ENCODE results near the gene UBL4A. TPM values are rescaled to one million over a fixed set of nuclear protein-coding genes. Genes with fewer than 3 reads are reported as not detected.

The UBL4A gene
- total and polyA plus RNA-seq, 3 experiments from 2014 or later: 55.3 to 64.3 (median 58.9) TPM

DNA sequence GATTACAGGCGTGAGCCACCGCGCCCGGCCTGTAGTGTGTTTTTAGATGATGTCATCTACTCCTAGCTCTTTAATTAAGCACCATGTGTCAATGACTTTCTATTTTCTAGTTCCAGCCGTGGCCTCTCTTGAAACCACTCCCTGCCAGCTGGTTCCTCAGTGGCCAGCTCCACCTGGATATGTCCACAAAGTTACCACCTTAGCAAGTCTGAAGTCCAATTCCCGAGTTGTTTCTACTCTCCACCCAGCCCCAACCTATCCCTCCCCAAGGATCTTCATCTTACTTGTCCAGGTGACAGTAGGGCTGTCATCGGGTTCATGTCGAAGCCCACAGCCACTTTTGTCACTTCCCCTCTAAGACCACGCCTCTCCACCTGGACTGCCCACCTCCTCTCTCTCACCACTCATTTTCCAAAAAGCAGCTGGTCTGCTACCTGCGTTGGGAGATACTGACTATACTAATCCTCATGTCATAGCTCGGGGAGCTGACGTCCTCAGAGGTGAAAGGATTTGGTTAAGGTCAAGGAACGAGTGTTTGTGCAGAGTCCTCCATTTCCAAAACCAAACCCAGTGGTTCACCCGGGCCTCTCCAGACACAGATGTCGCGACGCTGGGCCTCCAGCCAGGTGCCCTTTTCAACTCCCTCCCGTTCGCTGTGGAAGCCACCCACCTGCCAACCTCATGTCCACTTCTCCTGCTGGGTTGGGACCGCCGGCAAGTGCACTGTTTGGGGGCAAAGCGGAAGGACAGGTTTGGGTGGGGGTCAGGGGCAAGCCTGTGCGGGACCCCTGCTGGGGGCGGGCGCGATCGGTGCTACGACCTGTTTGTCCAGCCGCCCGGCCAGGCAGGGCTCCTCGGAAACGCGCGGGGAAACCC, 28.9 kb upstream of the UBL4A start:
- H3K27ac ChIP-seq (ENCODE audit: low read depth, low read length): peak overlapping the region; percentile 67
- CTCF ChIA-PET: interaction anchor here (1.2 to 1.4 kb wide), 2 partner anchors 12 to 23 kb away, joined by 3 to 4 read pairs; no protein-coding TSS in a partner anchor
- H3K27me3 Mint-ChIP-seq: peaks cover 0 to 3% of the 10 kb centered on the region in 2 donors

DNA sequence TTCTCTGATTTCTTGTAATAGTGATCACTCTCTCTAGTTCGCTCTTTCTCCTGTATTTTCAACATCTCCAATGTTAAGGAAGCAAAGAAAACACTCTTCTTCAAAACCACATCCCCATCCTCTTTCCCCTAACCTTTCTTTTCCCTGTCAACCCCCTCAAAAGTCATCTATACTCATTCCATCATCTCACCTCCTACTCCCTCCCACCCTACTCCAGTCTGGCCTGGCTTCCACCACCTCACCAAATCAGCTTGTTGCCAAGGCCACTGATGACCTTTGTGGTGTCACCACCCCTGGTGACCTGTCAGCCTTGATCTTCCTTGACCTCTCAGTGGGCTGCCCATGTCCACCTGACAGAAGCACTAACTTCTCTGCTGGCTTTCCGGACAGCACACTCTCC, 27.3 kb upstream of the UBL4A start:
- H3K36me3 Mint-ChIP-seq: peaks cover 6 to 18% (median 7%) of the 10 kb centered on the region in 3 donors
- DNase-seq: no peak
- peaks cover 27% of the 10 kb centered on the region for H3K4me1 ChIP-seq (ENCODE audit: insufficient read depth, low read length)

More for the DNA sequence above, 28.9 kb upstream of the UBL4A start:
- H3K9me3 Mint-ChIP-seq: no peaks in the 10 kb centered on the region
- H3K27ac Mint-ChIP-seq: peak overlapping the region; percentile 87 to 97 (median 92)
- Histone ChIP-seq H3K4me1 (ENCODE audit: insufficient read depth, low read length) (peaks cover 27% of the 10 kb centered on the region), H3K4me3 (ENCODE audit: low read length) (peak overlapping the region; percentile 56), H3K36me3 (ENCODE audit: insufficient read depth, low read length) (no peaks in the 10 kb centered on the region), H3K9me3 (ENCODE audit: low read length) (no peaks in the 10 kb centered on the region), H3K27me3 (ENCODE audit: insufficient read depth, low read length, poor library complexity, severe bottlenecking) (no peaks in the 10 kb centered on the region)
- DNase-seq: peak in 1 of 5 donors; percentile 49
- H3K4me1 Mint-ChIP-seq: peaks cover 23 to 36% (median 28%) of the 10 kb centered on the region in 3 donors
- H3K4me3 Mint-ChIP-seq: peak overlapping the region; percentile 72 to 90 (median 84)
- POLR2A ChIA-PET: interaction anchor here (2.6 kb wide), 1 partner anchor 25 kb away, joined by 16 read pairs; the partner anchor contains the start of gene SLC10A3
- H3K36me3 Mint-ChIP-seq: peaks cover 0 to 6% (median 2%) of the 10 kb centered on the region in 3 donors

GRCh38 chrX:154512879-154513553, 26.6 kb upstream of the UBL4A start:
- DNase-seq: no peak
- H3K4me3 ChIP-seq (ENCODE audit: low read length): no peak overlapping the region
- no peak overlapping the region for H3K27ac ChIP-seq (ENCODE audit: low read depth, low read length)
- no peaks in the 10 kb centered on the region for H3K36me3 ChIP-seq (ENCODE audit: insufficient read depth, low read length)
- POLR2A ChIA-PET: no interaction called here
- Mint-ChIP-seq H3K4me1 (peaks cover 23 to 36% (median 28%) of the 10 kb centered on the region in 3 donors), H3K36me3 (peaks cover 6 to 22% (median 9%) of the 10 kb centered on the region in 3 donors), H3K4me3 (peak overlapping the region in 1 of 7 donors; percentile 66), H3K27ac (peak overlapping the region in 2 of 8 donors; percentile 17 to 36), H3K9me3 (peaks cover 0 to 2% (median 0%) of the 10 kb centered on the region in 5 donors), H3K27me3 (no peaks in the 10 kb centered on the region)
- no peaks in the 10 kb centered on the region for H3K27me3 ChIP-seq (ENCODE audit: insufficient read depth, low read length, poor library complexity, severe bottlenecking)
- CTCF ChIA-PET: interaction anchor here (1.2 kb wide), 1 partner anchor 14 kb away, joined by 3 read pairs; no protein-coding TSS in a partner anchor
- no peaks in the 10 kb centered on the region for H3K9me3 ChIP-seq (ENCODE audit: low read length)
- peaks cover 27% of the 10 kb centered on the region for H3K4me1 ChIP-seq (ENCODE audit: insufficient read depth, low read length)

More for the DNA sequence above, 27.3 kb upstream of the UBL4A start:
- H3K36me3 ChIP-seq (ENCODE audit: insufficient read depth, low read length): no peaks in the 10 kb centered on the region
- ChIA-PET POLR2A (no interaction called here), CTCF (no interaction called here)
- peak overlapping the region in 3 of 7 donors; percentile 22 to 74 (median 37) for H3K4me3 Mint-ChIP-seq
- no peaks in the 10 kb centered on the region for H3K9me3 Mint-ChIP-seq
- H3K27ac ChIP-seq (ENCODE audit: low read depth, low read length): no peak overlapping the region
- no peaks in the 10 kb centered on the region for H3K27me3 Mint-ChIP-seq
- no peak overlapping the region for H3K4me3 ChIP-seq (ENCODE audit: low read length)
- H3K4me1 Mint-ChIP-seq: peaks cover 23 to 36% (median 28%) of the 10 kb centered on the region in 3 donors
- H3K9me3 ChIP-seq (ENCODE audit: low read length): no peaks in the 10 kb centered on the region
- no peaks in the 10 kb centered on the region for H3K27me3 ChIP-seq (ENCODE audit: insufficient read depth, low read length, poor library complexity, severe bottlenecking)
- H3K27ac Mint-ChIP-seq: peak overlapping the region in 7 of 8 donors; percentile 3 to 71 (median 43)

- Histone ChIP-seq H3K4me3 (ENCODE audit: low read length) (no peak overlapping the region), H3K27me3 (ENCODE audit: insufficient read depth, low read length, poor library complexity, severe bottlenecking) (no peaks in the 10 kb centered on the region), H3K9me3 (ENCODE audit: low read length) (no peaks in the 10 kb centered on the region), H3K36me3 (ENCODE audit: insufficient read depth, low read length) (no peaks in the 10 kb centered on the region), H3K4me1 (ENCODE audit: insufficient read depth, low read length) (peaks cover 23% of the 10 kb centered on the region), H3K27ac (ENCODE audit: low read depth, low read length) (peak overlapping the region; percentile 51)
- CTCF ChIA-PET: interaction anchor here (0.6 to 1.2 kb wide), 2 partner anchors 15 to 541 kb away, joined by 3 read pairs; partner anchors contain the start of gene HCFC1
- Mint-ChIP-seq H3K4me1 (peaks cover 23 to 34% (median 28%) of the 10 kb centered on the region in 3 donors), H3K27ac (peak overlapping the region; percentile 40 to 88 (median 77)), H3K9me3 (peaks cover 0 to 2% (median 0%) of the 10 kb centered on the region in 5 donors), H3K4me3 (peak overlapping the region in 3 of 7 donors; percentile 15 to 59 (median 31)), H3K27me3 (no peaks in the 10 kb centered on the region), H3K36me3 (peaks cover 6 to 24% (median 9%) of the 10 kb centered on the region in 3 donors)
- POLR2A ChIA-PET: interaction anchor here (0.5 kb wide), 1 partner anchor 9 kb away, joined by 8 read pairs; no protein-coding TSS in a partner anchor
- DNase-seq: no peak
Measured at GRCh38 chrX:154511761-154512160, 25.3 kb upstream of the UBL4A start.

GRCh38 chrX:154509455-154509854, 23.0 kb upstream of the UBL4A start:
- no peaks in the 10 kb centered on the region for H3K27me3 ChIP-seq (ENCODE audit: insufficient read depth, low read length, poor library complexity, severe bottlenecking)
- Mint-ChIP-seq H3K36me3 (peaks cover 6 to 35% (median 9%) of the 10 kb centered on the region in 3 donors), H3K27me3 (peaks cover 0 to 1% of the 10 kb centered on the region in 2 donors), H3K4me1 (peaks cover 13 to 23% (median 22%) of the 10 kb centered on the region in 3 donors), H3K4me3 (no peak overlapping the region), H3K9me3 (peaks cover 0 to 2% (median 0%) of the 10 kb centered on the region in 5 donors), H3K27ac (peak overlapping the region in 1 of 8 donors; percentile 52)
- peaks cover 13% of the 10 kb centered on the region for H3K4me1 ChIP-seq (ENCODE audit: insufficient read depth, low read length)
- POLR2A ChIA-PET: no interaction called here
- no peak for DNase-seq
- no peaks in the 10 kb centered on the region for H3K9me3 ChIP-seq (ENCODE audit: low read length)
- CTCF ChIA-PET: no interaction called here
- no peak overlapping the region for H3K4me3 ChIP-seq (ENCODE audit: low read length)
- H3K27ac ChIP-seq (ENCODE audit: low read depth, low read length): no peak overlapping the region
- H3K36me3 ChIP-seq (ENCODE audit: insufficient read depth, low read length): peaks cover 4% of the 10 kb centered on the region

DNA sequence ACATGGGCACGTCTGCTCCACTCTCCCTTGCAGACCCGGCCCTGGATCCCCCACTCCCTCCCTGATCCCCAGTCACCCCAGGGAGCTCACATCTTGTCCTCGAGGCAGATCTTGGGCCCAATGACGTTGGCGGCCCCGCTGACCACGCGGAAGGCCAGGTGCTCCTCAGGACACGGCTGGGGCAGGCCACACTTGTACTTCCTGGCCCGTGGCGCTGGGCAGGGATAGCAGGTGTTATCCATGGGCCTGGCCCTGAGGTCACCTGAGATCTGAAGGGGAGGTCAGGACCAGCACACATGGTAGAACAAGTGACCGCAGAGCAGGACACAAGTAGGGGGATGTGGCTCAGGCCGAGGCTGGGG, 21.9 kb upstream of the UBL4A start:
- ChIA-PET POLR2A (interaction anchor here (0.6 kb wide), 1 partner anchor 13 kb away, joined by 4 read pairs; no protein-coding TSS in a partner anchor), CTCF (no interaction called here)
- Histone ChIP-seq H3K4me1 (ENCODE audit: insufficient read depth, low read length) (peaks cover 10% of the 10 kb centered on the region), H3K36me3 (ENCODE audit: insufficient read depth, low read length) (peaks cover 4% of the 10 kb centered on the region), H3K27me3 (ENCODE audit: insufficient read depth, low read length, poor library complexity, severe bottlenecking) (no peaks in the 10 kb centered on the region), H3K27ac (ENCODE audit: low read depth, low read length) (no peak overlapping the region), H3K9me3 (ENCODE audit: low read length) (no peaks in the 10 kb centered on the region), H3K4me3 (ENCODE audit: low read length) (no peak overlapping the region)
- Mint-ChIP-seq H3K9me3 (peaks cover 0 to 2% (median 0%) of the 10 kb centered on the region in 5 donors), H3K27me3 (peaks cover 0 to 1% of the 10 kb centered on the region in 2 donors), H3K4me3 (no peak overlapping the region), H3K36me3 (peaks cover 6 to 32% (median 9%) of the 10 kb centered on the region in 3 donors), H3K4me1 (peaks cover 12 to 16% (median 14%) of the 10 kb centered on the region in 3 donors), H3K27ac (peak overlapping the region in 2 of 8 donors; percentile 54 to 66)
- DNase-seq: no peak

DNA sequence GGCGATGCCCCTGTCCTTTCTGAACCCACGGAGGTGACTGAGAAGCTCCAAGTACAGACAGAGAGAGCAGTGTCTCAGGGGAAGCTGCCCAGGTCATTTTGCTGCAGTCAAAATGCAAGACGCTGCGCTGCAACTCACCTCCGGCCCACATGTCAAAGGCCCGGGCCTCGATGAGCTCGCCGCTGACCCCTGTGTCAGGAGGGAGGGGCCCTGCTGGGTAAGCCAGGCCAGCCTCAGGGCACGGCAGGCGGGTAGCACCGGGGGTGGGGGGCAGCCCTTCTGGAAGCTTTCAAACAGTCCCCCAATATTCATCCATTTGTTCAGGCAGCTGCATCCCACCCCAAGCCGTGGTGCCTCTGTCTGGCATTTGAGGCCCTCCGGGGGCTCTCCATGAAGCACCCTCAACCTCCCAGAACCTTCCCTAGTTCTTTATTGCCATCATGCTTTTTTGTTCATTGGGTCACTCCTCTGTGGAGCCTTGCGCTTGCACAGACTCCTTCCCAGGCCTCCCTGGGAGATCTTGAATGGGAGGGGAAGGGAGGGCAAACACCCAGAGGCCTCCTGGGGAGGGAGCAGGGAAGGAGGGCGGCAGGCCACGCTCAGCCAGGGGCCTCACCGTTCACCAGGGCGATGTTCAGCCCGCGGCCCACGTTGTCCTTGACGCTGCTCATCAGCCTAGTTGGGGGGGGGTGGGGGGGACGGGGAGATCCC, 21.4 kb upstream of the UBL4A start:
- POLR2A ChIA-PET: no interaction called here
- CTCF ChIA-PET: no interaction called here
- H3K27me3 ChIP-seq (ENCODE audit: insufficient read depth, low read length, poor library complexity, severe bottlenecking): no peaks in the 10 kb centered on the region
- Mint-ChIP-seq H3K36me3 (peaks cover 6 to 32% (median 9%) of the 10 kb centered on the region in 3 donors), H3K9me3 (peaks cover 0 to 2% (median 0%) of the 10 kb centered on the region in 5 donors), H3K4me3 (no peak overlapping the region), H3K4me1 (peaks cover 12 to 16% (median 14%) of the 10 kb centered on the region in 3 donors), H3K27me3 (peaks cover 0 to 1% of the 10 kb centered on the region in 2 donors), H3K27ac (no peak overlapping the region)
- H3K36me3 ChIP-seq (ENCODE audit: insufficient read depth, low read length): peaks cover 4% of the 10 kb centered on the region
- no peaks in the 10 kb centered on the region for H3K9me3 ChIP-seq (ENCODE audit: low read length)
- H3K4me1 ChIP-seq (ENCODE audit: insufficient read depth, low read length): peaks cover 10% of the 10 kb centered on the region
- no peak overlapping the region for H3K4me3 ChIP-seq (ENCODE audit: low read length)
- no peak for DNase-seq
- H3K27ac ChIP-seq (ENCODE audit: low read depth, low read length): no peak overlapping the region
